Aorta (tissue), 5 donors: ENCODE results near the gene RAPGEF5. TPM values are rescaled to one million over a fixed set of nuclear protein-coding genes. Genes with fewer than 3 reads are reported as not detected.
A peak's percentile ranks its signal among the peaks of the same experiment; 100 is the strongest.

Experiments
- ATAC-seq: fragments of 200-7000 bp; cut with Tn5 transposase; one replicate; pipeline ENCODE4 v1.9.1; 2022; ENCODE audit warnings: moderate library complexity; ENCODE audit not compliant: low FRiP score
- DNase-seq, 2 donors: peaks; one replicate each; pipeline ENCODE4 v3.0.0-alpha.2; 2020
- H3K27ac ChIP-seq, 2 donors: one replicate each; pipeline ENCODE4 v1.5.1; 2013; ENCODE audit warnings: low read length in 2 of 2, mild to moderate bottlenecking in 2 of 2, moderate library complexity in 2 of 2, control low read depth in 1 of 2, inconsistent platforms in 1 of 2, low read depth in 1 of 2
- H3K27me3 ChIP-seq, 2 donors: one replicate each; pipeline ENCODE4 v1.6.1; 2013; ENCODE audit warnings: control low read depth in 1 of 2, low read length in 1 of 2, mild to moderate bottlenecking in 1 of 2, moderate library complexity in 1 of 2; ENCODE audit not compliant: insufficient read depth in 2 of 2, control insufficient read depth in 1 of 2
- H3K36me3 ChIP-seq, 2 donors: one replicate each; pipeline ENCODE4 v1.6.1; 2013; ENCODE audit warnings: control low read depth in 1 of 2, low read length in 1 of 2, mild to moderate bottlenecking in 1 of 2; ENCODE audit not compliant: insufficient read depth in 2 of 2, control insufficient read depth in 1 of 2
- H3K4me1 ChIP-seq, 2 donors: one replicate each; pipeline ENCODE4 v1.6.1; 2013; ENCODE audit warnings: low read length in 2 of 2, control low read depth in 1 of 2, mild to moderate bottlenecking in 1 of 2, moderate library complexity in 1 of 2; ENCODE audit not compliant: insufficient read depth in 2 of 2, control insufficient read depth in 1 of 2
- H3K4me3 ChIP-seq, 2 donors: one replicate each; pipeline ENCODE4 v1.5.1; 2013; ENCODE audit warnings: low read length in 2 of 2, control low read depth in 1 of 2, mild to moderate bottlenecking in 1 of 2
- H3K9me3 ChIP-seq: one replicate; pipeline ENCODE4 v1.6.1; 2013; ENCODE audit warnings: mild to moderate bottlenecking, low read length; ENCODE audit not compliant: control insufficient read depth
- WGBS, 2 donors: extraction: QIAGEN DNeasy Blood & Tissue Kit; methylation state at CpG; one replicate each; pipeline ENCODE4 v1.1.7; 2013; 5-methylcytosine and 5-hydroxymethylcytosine counted together
- intact Hi-C, 2 donors: fragments of 100-400 bp; cut with DNase I; formaldehyde crosslinking; loops; one replicate each; pipeline versions ENCODE4 v1.14.2 to v1.15.0; 2022
- polyA plus RNA-seq, 2 donors: library from polyadenylated mRNA; stranded (reverse); fragments of 200-250 nt; gene quantifications; one replicate each; pipeline ENCODE4 v1.2.3, GENCODE V29; 2013
- total RNA-seq, 2 donors: library from RNA; stranded (reverse); fragmentation: NEBNext Ultra II Directional; extraction: Animal tissue kit (Norgen Biotek cat#: 25700); gene quantifications; one replicate each; pipeline ENCODE4 v1.2.1, GENCODE V29; 2021
- donor health status: healthy with polysubstance abuse.
- donor health status: Bipolar disorder and iron deficiency.
- donor health status: DM: no; HTN: no; CAD: no.
- donor health status: DM: no; HTN: no; CAD: no.
- donor health status: DM: yes; HTN: yes; CAD: no.

RAPGEF5 gene
- total and polyA plus RNA-seq, 4 donors, result 8.4 to 77.1 (median 45.0) TPM

DNA sequence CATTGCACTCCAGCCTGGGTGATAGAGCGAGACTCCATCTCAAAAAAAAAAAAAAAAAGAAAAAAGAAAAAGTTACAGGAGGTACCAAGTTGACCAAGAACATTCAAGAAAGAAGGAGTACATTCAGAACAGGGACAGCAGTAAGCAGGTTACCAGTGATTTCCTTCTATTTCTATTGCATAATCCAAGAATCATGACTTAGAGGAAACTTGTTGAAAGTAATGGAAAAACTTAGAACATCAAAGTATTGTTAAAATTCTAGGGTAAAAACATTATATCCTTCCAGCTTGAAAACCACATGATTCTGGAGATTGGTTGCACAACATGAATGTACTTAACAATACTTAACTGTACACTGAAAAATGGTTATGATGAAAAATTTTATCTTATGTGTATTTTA lies 25.2 kb downstream of the RAPGEF5 start:
- no peak for DNase-seq
- Histone ChIP-seq H3K27me3 (no peaks in the 10 kb centered on the region), H3K9me3 (no peaks in the 10 kb centered on the region), H3K27ac (no peak overlapping the region), H3K4me1 (no peaks in the 10 kb centered on the region), H3K36me3 (no peaks in the 10 kb centered on the region), H3K4me3 (no peak overlapping the region)
- no peak for ATAC-seq
- WGBS, 2 donors, result 97 to 100% methylated on average over 1 of the region's 1 CpG
- intact Hi-C loops, result no loop called here

DNA sequence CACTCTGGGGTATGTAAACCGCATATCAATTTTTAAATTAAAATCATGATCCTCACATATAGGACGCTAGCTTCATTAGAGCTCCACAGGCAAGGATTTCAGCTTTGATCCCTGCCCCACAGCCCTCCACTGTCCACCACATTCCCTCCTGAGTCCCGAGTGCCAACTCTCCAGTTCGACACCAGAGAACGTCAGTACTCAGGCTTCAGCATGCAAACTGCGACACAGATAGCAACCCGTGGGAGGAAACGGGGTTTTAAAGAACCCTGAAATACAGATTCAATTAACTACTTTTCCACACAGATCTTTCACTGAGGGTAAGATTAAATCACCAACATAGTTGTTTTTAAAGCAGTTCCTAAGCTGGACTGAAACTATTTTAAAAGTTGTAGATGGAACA lies 26.1 kb downstream of the RAPGEF5 start:
- ATAC-seq, result no peak
- no peaks in the 10 kb centered on the region for H3K9me3 ChIP-seq
- no peak overlapping the region for H3K27ac ChIP-seq
- DNase-seq, result peak in 1 of 2 donors; percentile 38
- H3K27me3 ChIP-seq, result no peaks in the 10 kb centered on the region
- H3K4me1 ChIP-seq, result no peaks in the 10 kb centered on the region
- H3K4me3 ChIP-seq, result no peak overlapping the region
- intact Hi-C loops, result no loop called here
- WGBS, 2 donors, result 90 to 91% methylated on average over 8 of the region's 8 CpGs
- no peaks in the 10 kb centered on the region for H3K36me3 ChIP-seq

DNA sequence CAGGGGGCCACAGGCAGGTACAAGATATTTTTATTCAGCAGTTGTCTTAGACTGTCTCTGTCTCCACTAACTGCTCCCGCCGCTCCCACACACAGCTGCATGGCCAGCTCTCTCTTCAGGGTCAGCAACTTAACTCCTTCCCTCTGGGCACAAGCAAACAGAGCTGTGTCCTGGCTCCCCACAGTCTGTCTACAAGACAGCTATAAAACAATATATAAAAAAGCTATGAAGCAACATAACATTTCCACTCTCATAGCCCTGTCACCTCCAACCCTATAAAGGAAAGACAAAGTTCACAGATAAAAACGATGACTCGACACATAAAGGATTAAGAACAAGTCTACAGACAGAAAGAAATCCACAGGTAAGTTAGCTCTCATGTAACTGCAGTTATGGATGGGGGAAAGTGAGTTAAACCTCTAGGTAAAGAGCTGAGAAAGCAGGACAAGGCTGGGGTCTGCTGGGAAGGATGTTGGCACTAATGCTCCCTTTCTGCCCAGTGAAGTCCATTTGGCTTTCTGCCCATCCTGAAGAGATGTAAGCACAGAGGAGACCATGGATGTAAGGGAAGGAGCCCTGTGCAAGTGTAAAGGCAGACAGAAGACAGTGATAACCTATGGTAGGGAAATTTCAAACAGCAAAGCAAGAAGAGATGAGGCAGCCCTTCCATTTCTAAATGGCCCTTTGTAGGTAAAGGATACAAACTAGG lies 27.0 kb downstream of the RAPGEF5 start:
- Histone ChIP-seq H3K4me1 (no peaks in the 10 kb centered on the region), H3K27me3 (no peaks in the 10 kb centered on the region), H3K9me3 (no peaks in the 10 kb centered on the region), H3K4me3 (no peak overlapping the region), H3K27ac (no peak overlapping the region), H3K36me3 (no peaks in the 10 kb centered on the region)
- no peak for ATAC-seq
- WGBS, 2 donors, result 74 to 85% methylated on average over 4 of the region's 4 CpGs
- no peak for DNase-seq
- intact Hi-C loops, result no loop called here

DNA sequence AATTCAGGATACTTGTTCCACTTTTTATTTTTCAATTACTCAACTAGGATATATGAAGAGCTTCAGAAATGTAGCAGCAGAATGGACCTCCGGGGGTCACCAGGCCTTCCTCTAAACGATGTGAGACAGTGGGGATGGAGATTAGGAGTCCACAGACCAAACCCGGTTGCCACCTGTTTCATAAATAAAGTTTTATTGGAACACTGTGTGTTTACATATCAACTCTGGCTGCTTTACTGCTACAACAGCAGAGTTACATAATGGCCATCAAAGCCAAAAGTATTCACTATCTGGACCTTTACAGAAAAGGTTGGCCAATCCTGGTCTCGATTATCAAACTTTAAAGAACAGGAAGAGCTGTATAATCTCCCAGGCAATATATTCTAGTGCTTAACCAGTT lies 30.8 kb downstream of the RAPGEF5 start:
- DNase-seq (no peak), ATAC-seq (no peak)
- WGBS, 2 donors, result 57 to 90% methylated on average over 4 of the region's 4 CpGs
- H3K36me3 ChIP-seq, result no peaks in the 10 kb centered on the region
- H3K4me1 ChIP-seq, result no peaks in the 10 kb centered on the region
- H3K9me3 ChIP-seq, result no peaks in the 10 kb centered on the region
- no peak overlapping the region for H3K4me3 ChIP-seq
- H3K27ac ChIP-seq, result no peak overlapping the region
- no peaks in the 10 kb centered on the region for H3K27me3 ChIP-seq
- intact Hi-C loops, result no loop called here

DNA sequence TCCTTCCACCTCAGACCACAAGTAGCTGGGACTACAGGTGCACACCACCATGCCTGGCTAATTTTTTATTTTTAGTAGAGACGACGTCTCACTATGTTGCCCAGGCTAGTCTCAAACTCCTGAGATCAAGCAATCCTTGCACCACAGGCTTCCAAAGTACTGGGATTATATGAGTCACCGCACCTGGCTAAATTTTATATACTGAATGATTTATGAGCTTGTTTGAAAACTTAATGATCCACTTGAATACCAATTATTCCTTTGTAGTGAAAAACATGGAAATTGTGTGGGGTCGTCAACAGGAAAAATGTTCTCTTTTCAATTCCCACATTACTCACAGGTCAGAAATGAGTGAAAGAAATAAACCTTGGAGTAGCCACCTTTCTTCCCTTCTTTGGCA lies 31.3 kb downstream of the RAPGEF5 start:
- Histone ChIP-seq H3K4me3 (no peak overlapping the region), H3K36me3 (no peaks in the 10 kb centered on the region), H3K4me1 (no peaks in the 10 kb centered on the region), H3K27ac (no peak overlapping the region), H3K9me3 (no peaks in the 10 kb centered on the region), H3K27me3 (no peaks in the 10 kb centered on the region)
- intact Hi-C loops, result no loop called here
- ATAC-seq (no peak), DNase-seq (no peak)
- WGBS, 2 donors, result 87 to 91% methylated on average over 4 of the region's 4 CpGs

DNA sequence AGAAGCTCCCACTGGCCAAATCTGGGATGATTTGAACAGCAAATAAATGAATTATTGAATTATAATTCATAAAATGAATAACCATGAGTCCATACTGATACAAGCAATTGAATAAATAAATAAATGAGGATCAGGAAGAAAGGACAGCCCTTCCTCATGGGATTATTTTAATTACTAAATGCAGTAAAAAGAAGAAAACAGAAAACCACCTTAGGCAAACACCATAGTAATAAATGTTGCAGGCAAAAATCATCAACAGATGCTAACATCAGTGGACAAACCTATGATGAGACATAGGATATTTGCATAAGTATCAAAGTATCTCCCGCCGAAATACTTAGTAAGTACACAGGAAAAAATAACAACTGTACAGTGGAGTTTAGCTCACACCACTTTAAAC lies 33.2 kb downstream of the RAPGEF5 start:
- intact Hi-C loops, result no loop called here
- ATAC-seq, result no peak
- 92 to 96% methylated on average over 2 of the region's 2 CpGs for WGBS, 2 donors

DNA sequence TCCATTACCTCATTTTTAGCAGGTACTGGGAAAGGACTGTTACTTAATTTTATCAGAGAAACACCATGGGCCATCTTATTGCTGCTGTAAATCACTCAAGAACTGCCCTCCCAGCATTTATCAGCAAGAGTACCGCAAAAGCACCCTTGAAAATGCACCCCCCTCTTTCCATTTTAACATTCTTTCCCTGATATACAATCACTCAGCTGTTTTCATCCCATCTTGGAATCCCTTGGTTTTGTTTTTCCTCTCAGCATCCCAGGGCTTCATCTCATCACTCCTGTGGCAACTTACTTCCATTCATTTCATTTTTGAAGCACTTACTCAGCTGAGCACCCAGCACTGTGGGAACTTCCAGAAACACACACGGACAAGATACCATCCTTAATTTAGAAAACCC lies 36.5 kb downstream of the RAPGEF5 start:
- no peak overlapping the region for H3K27ac ChIP-seq
- WGBS, 2 donors, result 73 to 86% methylated on average over 2 of the region's 2 CpGs
- no peaks in the 10 kb centered on the region for H3K27me3 ChIP-seq
- H3K9me3 ChIP-seq, result no peaks in the 10 kb centered on the region
- H3K36me3 ChIP-seq, result no peaks in the 10 kb centered on the region
- ATAC-seq (no peak), DNase-seq (no peak)
- intact Hi-C loops, result no loop called here
- H3K4me1 ChIP-seq, result no peaks in the 10 kb centered on the region
- no peak overlapping the region for H3K4me3 ChIP-seq

More for the DNA sequence above, 33.2 kb downstream of the RAPGEF5 start:
- no peaks in the 10 kb centered on the region for H3K9me3 ChIP-seq
- H3K36me3 ChIP-seq, result no peaks in the 10 kb centered on the region
- no peaks in the 10 kb centered on the region for H3K4me1 ChIP-seq
- no peak for DNase-seq
- H3K27ac ChIP-seq, result no peak overlapping the region
- no peak overlapping the region for H3K4me3 ChIP-seq
- H3K27me3 ChIP-seq, result no peaks in the 10 kb centered on the region

DNA sequence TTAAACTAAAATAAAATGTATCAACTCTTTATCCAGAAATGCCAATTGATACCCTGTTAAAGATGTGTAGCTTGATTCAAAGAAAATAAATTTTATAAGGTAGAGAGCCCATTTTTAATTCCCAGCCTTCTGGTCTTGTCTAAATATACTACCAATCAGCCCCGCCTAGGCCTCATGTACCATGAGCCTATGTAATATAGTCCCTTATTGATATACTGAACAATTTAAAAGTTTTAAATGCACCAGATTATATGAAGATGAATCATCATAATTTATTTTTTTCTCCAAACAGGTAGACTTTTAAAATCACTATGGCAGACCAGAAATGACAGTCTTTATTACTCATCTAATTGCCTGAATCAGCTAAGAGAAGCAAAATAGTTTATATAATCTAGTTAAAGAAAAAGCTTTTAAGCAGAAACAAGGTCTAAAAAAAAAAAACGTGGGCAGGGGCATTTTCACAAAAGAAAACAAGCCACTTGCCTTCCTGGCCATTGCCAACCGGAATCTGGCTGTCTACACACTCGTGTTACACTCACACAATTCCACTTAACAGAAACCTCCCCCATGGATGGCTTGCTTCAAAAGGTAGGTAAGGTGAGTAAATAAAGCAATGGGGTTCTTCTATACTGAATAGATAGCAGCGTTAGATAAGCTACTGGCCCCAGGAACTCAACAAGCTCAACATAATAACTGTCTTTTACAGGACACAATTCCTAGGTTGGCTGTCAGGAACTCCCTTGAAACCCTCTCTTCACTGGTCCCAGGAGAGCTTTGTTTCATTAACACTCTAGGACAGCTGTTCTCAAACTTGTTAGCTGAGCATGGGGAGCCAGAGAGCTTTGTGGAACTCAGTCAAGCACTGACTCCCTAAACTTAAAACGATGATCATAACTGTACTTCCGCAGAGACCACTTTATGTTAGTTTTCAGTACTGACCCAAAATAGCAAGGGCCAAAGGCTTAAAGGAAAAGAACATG lies 37.2 kb downstream of the RAPGEF5 start:
- Histone ChIP-seq H3K4me3 (no peak overlapping the region), H3K27me3 (no peaks in the 10 kb centered on the region), H3K4me1 (no peaks in the 10 kb centered on the region), H3K27ac (no peak overlapping the region), H3K9me3 (no peaks in the 10 kb centered on the region), H3K36me3 (no peaks in the 10 kb centered on the region)
- intact Hi-C loops, result no loop called here
- no peak for ATAC-seq
- 49 to 54% methylated on average over 7 of the region's 7 CpGs for WGBS, 2 donors
- no peak for DNase-seq
